Upper lobe of left lung (tissue), 6 donors: Measurements from ENCODE around the gene CLIP1. TPM values are rescaled to one million over a fixed set of nuclear protein-coding genes. Genes with fewer than 3 reads are reported as not detected.

Source experiments
- ATAC-seq, 2 donors: fragments of 200-7000 bp; cut with Tn5 transposase; one replicate each; pipeline ENCODE4 v1.9.1; 2022; ENCODE audit warnings: mild to moderate bottlenecking in 2 of 2, moderate library complexity in 2 of 2; ENCODE audit not compliant: low FRiP score in 2 of 2
- DNase-seq, 2 donors: peaks; one replicate each; pipeline ENCODE4 v3.0.0-alpha.2; 2019 to 2020
- H3K27ac ChIP-seq, 4 donors: fragments of 200-600 bp; sonication (generic); one replicate each; pipeline ENCODE4 v1.5.1; 2016 to 2019
- H3K27me3 ChIP-seq, 4 donors: fragments of 200-600 bp; sonication (generic); one replicate each; pipeline ENCODE4 v1.5.1; 2017 to 2019
- H3K36me3 ChIP-seq, 4 donors: fragments of 200-600 bp; sonication (generic); one replicate each; pipeline ENCODE4 v1.5.1; 2016 to 2019
- H3K4me1 ChIP-seq, 4 donors: fragments of 200-600 bp; sonication (generic); one replicate each; pipeline ENCODE4 v1.5.1; 2018 to 2019
- H3K4me3 ChIP-seq, 4 donors: fragments of 200-600 bp; sonication (generic); one replicate each; pipeline ENCODE4 v1.5.1; 2017 to 2019; ENCODE audit warnings: mild to moderate bottlenecking in 2 of 4, moderate library complexity in 1 of 4
- H3K9me3 ChIP-seq, 4 donors: fragments of 200-600 bp; sonication (generic); one replicate each; pipeline ENCODE4 v1.5.1; 2018 to 2019
- EP300 ChIP-seq, 4 donors: sonication (generic); formaldehyde crosslinking; IDR thresholded peaks; one replicate each; pipeline ENCODE4 v1.5.1; 2017; ENCODE audit warnings: antibody characterized with exemption in 4 of 4, control low read depth in 2 of 4
- POLR2A ChIP-seq, 4 donors: fragments of 450-650 bp; IDR thresholded peaks; one replicate each; pipeline ENCODE4 v1.5.1; 2016 to 2017; ENCODE audit warnings: antibody characterized with exemption in 4 of 4, mild to moderate bottlenecking in 2 of 4
- POLR2AphosphoS5 ChIP-seq, 2 donors: sonication (generic); formaldehyde crosslinking; IDR thresholded peaks; one replicate each; pipeline ENCODE4 v1.5.1; 2017; ENCODE audit warnings: antibody characterized with exemption in 2 of 2
- WGBS, 2 donors: methylation state at CpG; one replicate each; pipeline ENCODE4 v1.1.5; 2017 to 2018; 5-methylcytosine and 5-hydroxymethylcytosine counted together
- total RNA-seq, 6 donors: library from RNA; depleted of rRNA in 4 of 6; stranded (reverse); fragments of >200 nt in 4 of 6; gene quantifications; one replicate each; pipeline versions ENCODE4 v1.1.0 to v1.2.1, GENCODE V29; 2016 to 2021
- TF ChIP-seq, protein P1 (sequence below), 6 experiments: fragments of 450-650 bp in 4 of 6; fragments of 200-600 bp in 2 of 6; sonication (generic) in 2 of 6; IDR thresholded peaks; one replicate each; pipeline ENCODE4 v1.5.1; 2016 to 2019; ENCODE audit warnings: antibody characterized with exemption in 6 of 6
- donor health status: DM: no; HTN: no; CAD: no; lungs with moderate emphysema.
- donor health status: DM: no; HTN: yes; CAD: no; lungs with severe emphysema.

CLIP1 gene
- total RNA-seq, 6 donors from 2014 or later, result 78.4 to 152 (median 104) TPM

DNA sequence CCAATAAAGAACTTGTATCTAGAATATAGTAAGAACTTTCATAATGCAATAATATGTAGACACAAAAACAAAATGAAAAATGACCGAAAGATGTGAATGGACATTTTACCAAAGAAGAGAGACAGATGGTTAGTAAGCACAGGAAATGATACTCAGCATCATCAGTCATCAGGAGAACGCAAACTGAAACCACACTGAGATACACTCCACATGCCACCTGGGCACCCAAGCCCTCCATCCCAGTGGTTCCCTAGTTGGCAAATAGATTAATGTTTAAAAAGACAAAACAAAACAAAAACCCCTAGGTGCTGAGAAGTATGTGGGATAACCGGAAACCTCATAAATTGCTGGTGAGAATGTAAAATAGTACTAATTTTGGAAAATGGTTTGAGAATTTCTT is 129.4 kb downstream of the CLIP1 start:
- no peak for TF ChIP-seq POLR2AphosphoS5 (IDR thresholded peaks at IDR 0.05)
- Histone ChIP-seq H3K36me3 (peaks cover 0 to 53% (median 19%) of the 10 kb centered on the region in 4 donors), H3K9me3 (no peaks in the 10 kb centered on the region), H3K27me3 (no peaks in the 10 kb centered on the region), H3K27ac (no peak overlapping the region), H3K4me3 (no peak overlapping the region), H3K4me1 (no peaks in the 10 kb centered on the region)
- DNase-seq, result no peak
- WGBS, 2 donors, result 91 to 94% methylated on average over 3 of the region's 3 CpGs
- ATAC-seq, result no peak

GRCh38 chr12:122291431-122291830 is 131.0 kb downstream of the CLIP1 start:
- H3K4me1 ChIP-seq, result no peaks in the 10 kb centered on the region
- H3K27ac ChIP-seq, result no peak overlapping the region
- ATAC-seq, result no peak
- DNase-seq, result no peak
- H3K9me3 ChIP-seq, result no peaks in the 10 kb centered on the region
- 94% methylated on average over 8 of the region's 8 CpGs for WGBS, 2 donors
- TF ChIP-seq POLR2AphosphoS5 (IDR thresholded peaks at IDR 0.05) (no peak), POLR2A (IDR thresholded peaks at IDR 0.05) (no peak), EP300 (IDR thresholded peaks at IDR 0.05) (no peak)
- TF ChIP-seq, protein P1, sequence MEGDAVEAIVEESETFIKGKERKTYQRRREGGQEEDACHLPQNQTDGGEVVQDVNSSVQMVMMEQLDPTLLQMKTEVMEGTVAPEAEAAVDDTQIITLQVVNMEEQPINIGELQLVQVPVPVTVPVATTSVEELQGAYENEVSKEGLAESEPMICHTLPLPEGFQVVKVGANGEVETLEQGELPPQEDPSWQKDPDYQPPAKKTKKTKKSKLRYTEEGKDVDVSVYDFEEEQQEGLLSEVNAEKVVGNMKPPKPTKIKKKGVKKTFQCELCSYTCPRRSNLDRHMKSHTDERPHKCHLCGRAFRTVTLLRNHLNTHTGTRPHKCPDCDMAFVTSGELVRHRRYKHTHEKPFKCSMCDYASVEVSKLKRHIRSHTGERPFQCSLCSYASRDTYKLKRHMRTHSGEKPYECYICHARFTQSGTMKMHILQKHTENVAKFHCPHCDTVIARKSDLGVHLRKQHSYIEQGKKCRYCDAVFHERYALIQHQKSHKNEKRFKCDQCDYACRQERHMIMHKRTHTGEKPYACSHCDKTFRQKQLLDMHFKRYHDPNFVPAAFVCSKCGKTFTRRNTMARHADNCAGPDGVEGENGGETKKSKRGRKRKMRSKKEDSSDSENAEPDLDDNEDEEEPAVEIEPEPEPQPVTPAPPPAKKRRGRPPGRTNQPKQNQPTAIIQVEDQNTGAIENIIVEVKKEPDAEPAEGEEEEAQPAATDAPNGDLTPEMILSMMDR (IDR thresholded peaks at IDR 0.05), result no peak
- no peak overlapping the region for H3K4me3 ChIP-seq
- no peaks in the 10 kb centered on the region for H3K27me3 ChIP-seq
- peaks cover 4 to 57% (median 19%) of the 10 kb centered on the region in 4 donors for H3K36me3 ChIP-seq

- no peak for DNase-seq
- no peak overlapping the region for H3K4me3 ChIP-seq
- H3K27ac ChIP-seq, result no peak overlapping the region
- no peak for ATAC-seq
- 79 to 80% methylated on average over 5 of the region's 5 CpGs for WGBS, 2 donors
- H3K36me3 ChIP-seq, result peaks cover 8 to 64% (median 25%) of the 10 kb centered on the region in 4 donors
- no peaks in the 10 kb centered on the region for H3K4me1 ChIP-seq
- no peak for TF ChIP-seq POLR2A (IDR thresholded peaks at IDR 0.05)
- no peak for TF ChIP-seq EP300 (IDR thresholded peaks at IDR 0.05)
- no peak for TF ChIP-seq POLR2AphosphoS5 (IDR thresholded peaks at IDR 0.05)
- TF ChIP-seq, protein P1 (IDR thresholded peaks at IDR 0.05), result no peak
- no peaks in the 10 kb centered on the region for H3K27me3 ChIP-seq
- H3K9me3 ChIP-seq, result no peaks in the 10 kb centered on the region
These were observed 138.8 kb downstream of the CLIP1 start for GRCh38 chr12:122283680-122284079.

- 72 to 73% methylated on average over 4 of the region's 4 CpGs for WGBS, 2 donors
- Histone ChIP-seq H3K27ac (no peak overlapping the region), H3K36me3 (peaks cover 13 to 63% (median 30%) of the 10 kb centered on the region in 4 donors), H3K27me3 (no peaks in the 10 kb centered on the region), H3K4me3 (no peak overlapping the region), H3K9me3 (no peaks in the 10 kb centered on the region), H3K4me1 (no peaks in the 10 kb centered on the region)
- no peak for DNase-seq
- no peak for ATAC-seq
- TF ChIP-seq POLR2AphosphoS5 (IDR thresholded peaks at IDR 0.05) (no peak), POLR2A (IDR thresholded peaks at IDR 0.05) (no peak), EP300 (IDR thresholded peaks at IDR 0.05) (no peak)
- TF ChIP-seq, protein P1 (IDR thresholded peaks at IDR 0.05), result no peak
These were observed 140.4 kb downstream of the CLIP1 start for GRCh38 chr12:122282061-122282460.

- 62 to 76% methylated on average over 7 of the region's 7 CpGs for WGBS, 2 donors
- ATAC-seq, result no peak
- peaks cover 22 to 90% (median 30%) of the 10 kb centered on the region in 4 donors for H3K36me3 ChIP-seq
These were observed 146.2 kb downstream of the CLIP1 start for GRCh38 chr12:122276242-122276641.

More at GRCh38 chr12:122276242-122276641, 146.2 kb downstream of the CLIP1 start:
- no peaks in the 10 kb centered on the region for H3K4me1 ChIP-seq
- H3K27ac ChIP-seq, result no peak overlapping the region
- no peak overlapping the region for H3K4me3 ChIP-seq
- TF ChIP-seq, protein P1 (IDR thresholded peaks at IDR 0.05), result no peak
- no peak for TF ChIP-seq POLR2AphosphoS5 (IDR thresholded peaks at IDR 0.05)
- no peak for DNase-seq
- H3K9me3 ChIP-seq, result no peaks in the 10 kb centered on the region
- H3K27me3 ChIP-seq, result no peaks in the 10 kb centered on the region
